DOHH2 (cell line): ENCODE data around the gene COX14.

ENCODE experiments used
- H3F3A ChIP-seq: fragments of 200-600 bp; sonication (generic), shearing (Covaris generic); 2 replicates; pipeline ENCODE4 v1.6.0; 2016; ENCODE audit warnings: antibody characterized with exemption, mild to moderate bottlenecking; ENCODE audit not compliant: control insufficient read depth, insufficient read depth
- H3K27ac ChIP-seq: fragments of 200-600 bp; sonication (generic); 2 replicates; pipeline ENCODE4 v1.5.1; 2014; ENCODE audit warnings: low read depth, mild to moderate bottlenecking, low read length, moderate library complexity
- H3K27me3 ChIP-seq: fragments of 200-600 bp; sonication (generic); 2 replicates; pipeline ENCODE4 v1.6.1; 2014; ENCODE audit warnings: mild to moderate bottlenecking, low read length, mixed read lengths; ENCODE audit not compliant: control insufficient read depth
- H3K36me3 ChIP-seq: fragments of 200-600 bp; sonication (generic); 2 replicates; pipeline ENCODE4 v1.6.1; 2014; ENCODE audit warnings: mild to moderate bottlenecking, low read length, moderate library complexity, mixed read lengths; ENCODE audit not compliant: control insufficient read depth
- H3K4me1 ChIP-seq: fragments of 200-600 bp; sonication (generic); 2 replicates; pipeline ENCODE4 v1.6.1; 2014; ENCODE audit warnings: mild to moderate bottlenecking, low read length, mixed read lengths; ENCODE audit not compliant: control insufficient read depth
- H3K4me2 ChIP-seq: fragments of 200-600 bp; sonication (generic); 2 replicates; pipeline ENCODE4 v1.6.0; 2014; ENCODE audit warnings: mild to moderate bottlenecking, low read length, moderate library complexity
- H3K4me3 ChIP-seq: fragments of 200-600 bp; sonication (generic); 2 replicates; pipeline ENCODE4 v1.5.1; 2014; ENCODE audit warnings: mild to moderate bottlenecking, low read length, mixed read lengths
- H3K79me2 ChIP-seq: fragments of 200-600 bp; sonication (generic); 2 replicates; pipeline ENCODE4 v1.6.1; 2014; ENCODE audit warnings: mild to moderate bottlenecking, low read length, mixed read lengths; ENCODE audit not compliant: control insufficient read depth
- H3K9me2 ChIP-seq: fragments of 200-600 bp; sonication (generic); replicated peaks from 2 replicates; pipeline ENCODE4 v1.6.1; 2014; ENCODE audit warnings: mild to moderate bottlenecking, low read length, mixed read lengths; ENCODE audit not compliant: control insufficient read depth
- H3K9me3 ChIP-seq: fragments of 200-600 bp; sonication (generic); 2 replicates; pipeline ENCODE4 v1.6.1; 2014; ENCODE audit warnings: antibody characterized with exemption, low read length, mixed read lengths; ENCODE audit not compliant: control insufficient read depth, insufficient read depth
- H4K20me1 ChIP-seq: fragments of 200-600 bp; sonication (generic); 2 replicates; pipeline ENCODE4 v1.6.0; 2014; ENCODE audit warnings: low read depth, mild to moderate bottlenecking, antibody characterized with exemption, low read length, moderate library complexity; ENCODE audit not compliant: control insufficient read depth, insufficient read depth
- CTCF ChIP-seq: fragments of 200-600 bp; sonication (generic); IDR thresholded peaks from one replicate; pipeline ENCODE4 v1.5.1; 2014; ENCODE audit warnings: antibody characterized with exemption, mild to moderate bottlenecking, low read depth, low read length; ENCODE audit not compliant: poor library complexity, severe bottlenecking
- EZH2phosphoT487 ChIP-seq: fragments of 200-600 bp; sonication (generic); IDR thresholded peaks from 2 replicates; pipeline ENCODE4 v1.6.1; 2017; ENCODE audit warnings: borderline replicate concordance, mild to moderate bottlenecking, antibody characterized with exemption, low read length, moderate library complexity, mixed read lengths

Gene COX14

DNA sequence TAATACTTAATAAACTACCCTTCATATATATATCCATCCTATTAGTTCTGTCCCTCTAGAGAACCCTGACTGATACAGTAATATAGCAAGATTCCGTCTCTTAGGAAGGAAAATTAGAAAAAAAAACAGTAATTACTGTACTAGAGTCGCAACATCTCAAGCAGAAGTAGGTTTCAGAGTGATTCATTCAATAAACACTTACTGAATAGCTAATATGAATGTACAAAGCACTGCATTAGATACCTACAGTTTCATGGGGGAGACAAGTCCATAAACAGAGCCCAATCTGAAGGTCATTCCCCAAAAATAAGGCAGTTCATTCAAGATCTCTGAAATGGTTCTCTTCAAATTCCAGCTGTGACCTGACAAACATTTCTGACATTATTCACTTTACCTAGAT is 45.2 kb downstream of the COX14 start:
- Histone ChIP-seq H3K4me2 (no peak overlapping the region), H3K9me2 (no peaks in the 10 kb centered on the region), H4K20me1 (no peaks in the 10 kb centered on the region), H3K9me3 (no peaks in the 10 kb centered on the region), H3K4me3 (no peak overlapping the region), H3K4me1 (no peaks in the 10 kb centered on the region), H3K27me3 (no peaks in the 10 kb centered on the region), H3F3A (peaks cover 4% of the 10 kb centered on the region; the same call in 1 of the 2 replicates), H3K36me3 (no peaks in the 10 kb centered on the region), H3K27ac (no peak overlapping the region), H3K79me2 (peaks cover 46% of the 10 kb centered on the region)
- TF ChIP-seq CTCF (no peak), EZH2phosphoT487 (no peak)

DNA sequence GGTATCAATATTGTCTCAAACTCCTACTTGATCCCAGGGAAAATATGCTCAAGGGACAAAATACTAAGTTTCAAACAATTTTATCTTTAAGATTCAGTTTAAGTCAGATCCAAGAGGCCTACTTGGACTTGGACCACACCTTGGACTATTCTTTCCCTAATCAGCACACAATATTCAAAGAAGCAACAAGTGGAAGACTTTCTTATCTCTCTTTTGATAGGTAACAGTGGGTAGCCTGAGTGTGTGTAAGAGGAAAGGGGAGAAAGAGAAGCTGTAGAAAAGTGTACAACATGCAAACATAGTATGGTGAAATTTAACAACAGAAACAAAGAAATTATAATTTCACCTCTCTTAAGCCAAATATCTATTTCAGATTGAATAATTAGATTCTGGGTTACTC is 48.6 kb downstream of the COX14 start:
- TF ChIP-seq CTCF (no peak), EZH2phosphoT487 (no peak)
- peaks cover 65% of the 10 kb centered on the region for H3K79me2 ChIP-seq
- H3K27me3 ChIP-seq = no peaks in the 10 kb centered on the region
- no peaks in the 10 kb centered on the region for H3K9me3 ChIP-seq
- H3K4me1 ChIP-seq = peaks cover 5% of the 10 kb centered on the region
- no peak overlapping the region for H3K4me3 ChIP-seq
- H3K36me3 ChIP-seq = 0 out of 2 replicates have a peak, but pooled peaks cover 1% of the 10 kb centered on the region
- peaks cover 4% of the 10 kb centered on the region; the same call in 1 of the 2 replicates for H3F3A ChIP-seq
- no peaks in the 10 kb centered on the region for H3K9me2 ChIP-seq
- H4K20me1 ChIP-seq = no peaks in the 10 kb centered on the region; the same call in 1 of the 2 replicates
- H3K27ac ChIP-seq = no peak overlapping the region
- no peak overlapping the region for H3K4me2 ChIP-seq

- peaks cover 9% of the 10 kb centered on the region; the same call in 1 of the 2 replicates for H3K36me3 ChIP-seq
- no peaks in the 10 kb centered on the region for H3K9me2 ChIP-seq
- peaks cover 74% of the 10 kb centered on the region for H3K79me2 ChIP-seq
- H4K20me1 ChIP-seq = no peaks in the 10 kb centered on the region; the same call in 1 of the 2 replicates
- H3K4me2 ChIP-seq = no peak overlapping the region
- H3K27me3 ChIP-seq = no peaks in the 10 kb centered on the region
- peaks cover 12% of the 10 kb centered on the region for H3K4me1 ChIP-seq
- H3K4me3 ChIP-seq = no peak overlapping the region
- H3K9me3 ChIP-seq = no peaks in the 10 kb centered on the region
- no peak for TF ChIP-seq CTCF
- no peak for TF ChIP-seq EZH2phosphoT487
- no peak overlapping the region for H3K27ac ChIP-seq
- H3F3A ChIP-seq = peaks cover 4% of the 10 kb centered on the region; the same call in 1 of the 2 replicates
These were observed 50.2 kb downstream of the COX14 start for GRCh38 chr12:50162230-50162629.
